ENCODE data around the gene SLBP.
A peak's percentile ranks its signal among the peaks of the same experiment; 100 is the strongest.

Gene SLBP

GRCh38 chr4:1748465-1748995 lies 36.4 kb upstream of the SLBP start:
- DNase-seq (ENCODE audit: low spot score), result peak; percentile 92

GRCh38 chr4:1747603-1747967 lies 35.5 kb upstream of the SLBP start:
- no peak for DNase-seq (ENCODE audit: low spot score)

GRCh38 chr4:1746919-1747602 lies 34.9 kb upstream of the SLBP start:
- no peak for DNase-seq (ENCODE audit: low spot score)

GRCh38 chr4:1746265-1746691 lies 34.2 kb upstream of the SLBP start:
- peak; percentile 90 for DNase-seq (ENCODE audit: low spot score)

GRCh38 chr4:1745697-1746096 lies 33.6 kb upstream of the SLBP start:
- no peak for DNase-seq (ENCODE audit: low spot score)

- no peak for DNase-seq (ENCODE audit: low spot score)
These were observed 33.0 kb upstream of the SLBP start for GRCh38 chr4:1745165-1745564.

GRCh38 chr4:1744552-1744951 lies 32.4 kb upstream of the SLBP start:
- no peak for DNase-seq (ENCODE audit: low spot score)

GRCh38 chr4:1743975-1744374 lies 31.9 kb upstream of the SLBP start:
- no peak for DNase-seq (ENCODE audit: low spot score)

- no peak for DNase-seq (ENCODE audit: low spot score)
These were observed 31.4 kb upstream of the SLBP start for GRCh38 chr4:1743551-1743950.

- DNase-seq (ENCODE audit: low spot score), result no peak
These were observed 29.1 kb upstream of the SLBP start for GRCh38 chr4:1741208-1741607.

GRCh38 chr4:1740021-1740545 lies 28.0 kb upstream of the SLBP start:
- no peak for DNase-seq (ENCODE audit: low spot score)

GRCh38 chr4:1739358-1739757 lies 27.2 kb upstream of the SLBP start:
- no peak for DNase-seq (ENCODE audit: low spot score)

GRCh38 chr4:1738410-1738809 lies 26.3 kb upstream of the SLBP start:
- DNase-seq (ENCODE audit: low spot score), result no peak

- DNase-seq (ENCODE audit: low spot score), result no peak
These were observed 25.5 kb upstream of the SLBP start for GRCh38 chr4:1737666-1738065.

- DNase-seq (ENCODE audit: low spot score), result no peak
These were observed 24.7 kb upstream of the SLBP start for GRCh38 chr4:1736812-1737211.

GRCh38 chr4:1735215-1735614 lies 23.1 kb upstream of the SLBP start:
- DNase-seq (ENCODE audit: low spot score), result no peak

- DNase-seq (ENCODE audit: low spot score), result no peak
These were observed 20.8 kb upstream of the SLBP start for GRCh38 chr4:1732911-1733310.

- no peak for DNase-seq (ENCODE audit: low spot score)
These were observed 19.1 kb upstream of the SLBP start for GRCh38 chr4:1731180-1731579.

- DNase-seq (ENCODE audit: low spot score), result no peak
These were observed 18.5 kb upstream of the SLBP start for GRCh38 chr4:1730532-1731135.

GRCh38 chr4:1728061-1728980 lies 16.2 kb upstream of the SLBP start:
- DNase-seq (ENCODE audit: low spot score), result no peak

GRCh38 chr4:1727117-1728031 lies 15.3 kb upstream of the SLBP start:
- peak; percentile 58 for DNase-seq (ENCODE audit: low spot score)
